ENCODE data around the gene SFXN5. TPM values are rescaled to one million over a fixed set of nuclear protein-coding genes. Genes with fewer than 3 reads are reported as not detected.
A peak's percentile ranks its signal among the peaks of the same experiment; 100 is the strongest.

The SFXN5 gene
- total and polyA plus RNA-seq, 2 experiments from 2014 or later: 10.0 to 16.4 TPM

DNA sequence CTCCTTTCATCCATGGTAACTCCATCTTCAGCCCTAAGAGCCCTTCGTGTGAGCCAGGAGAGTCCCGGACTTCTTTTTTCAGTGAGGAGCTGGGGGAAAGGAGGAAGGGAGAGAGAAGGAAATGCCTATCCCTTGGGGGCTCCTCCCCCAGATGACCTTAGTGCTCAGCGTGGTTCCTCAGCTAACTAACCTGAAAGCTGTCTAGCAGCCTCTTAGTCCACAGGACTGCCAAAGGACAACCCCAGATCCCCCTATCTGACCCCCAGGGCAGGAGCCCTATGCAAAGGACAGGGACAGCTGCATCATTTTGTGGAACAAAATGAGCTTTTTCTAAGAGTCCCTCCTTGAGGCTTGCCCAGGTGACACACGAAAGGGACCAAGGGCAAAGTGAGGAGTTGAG lies 176.4 kb downstream of the SFXN5 start:
- Histone ChIP-seq H3F3A (ENCODE audit: insufficient read depth) (no peaks in the 10 kb centered on the region), H3K27me3 (replicated peaks; ENCODE audit: insufficient read depth) (peaks cover 18% of the 10 kb centered on the region), H3K4me1 (ENCODE audit: insufficient read depth) (0 out of 2 replicates have a peak, but pooled peaks cover 6% of the 10 kb centered on the region), H3K27ac (no peak overlapping the region), H3K4me3 (no peak overlapping the region), H3K9me2 (ENCODE audit: insufficient read depth) (no peaks in the 10 kb centered on the region), H3K4me2 (ENCODE audit: unreplicated experiment) (peak overlapping the region; percentile 59), H2AFZ (no peak overlapping the region), H3K9me3 (ENCODE audit: low read depth) (no peaks in the 10 kb centered on the region), H4K20me1 (ENCODE audit: insufficient read depth) (no peaks in the 10 kb centered on the region), H3K79me2 (ENCODE audit: insufficient read depth) (no peaks in the 10 kb centered on the region), H3K9ac (no peak overlapping the region), H3K36me3 (ENCODE audit: low read depth) (no peaks in the 10 kb centered on the region)
- in situ Hi-C loops (cut with MboI): loop anchor here (10.0 kb wide), 1 partner anchor 290 kb away; no protein-coding TSS in a partner anchor
- DNase-seq: no peak
- WGBS, 2 experiments (ENCODE audit: low coverage in 1 of 2, low lambda C conversion rate in 2 of 2, missing lambda C conversion rate in 2 of 2): 30 to 31% methylated on average over 4 of the region's 4 CpGs
- TF ChIP-seq EZH2 (IDR thresholded peaks at IDR 0.05; ENCODE audit: insufficient read depth, poor library complexity, severe bottlenecking): no peak
- no peak for TF ChIP-seq EZH2phosphoT487 (IDR thresholded peaks at IDR 0.05; ENCODE audit: insufficient read depth, low read depth)

DNA sequence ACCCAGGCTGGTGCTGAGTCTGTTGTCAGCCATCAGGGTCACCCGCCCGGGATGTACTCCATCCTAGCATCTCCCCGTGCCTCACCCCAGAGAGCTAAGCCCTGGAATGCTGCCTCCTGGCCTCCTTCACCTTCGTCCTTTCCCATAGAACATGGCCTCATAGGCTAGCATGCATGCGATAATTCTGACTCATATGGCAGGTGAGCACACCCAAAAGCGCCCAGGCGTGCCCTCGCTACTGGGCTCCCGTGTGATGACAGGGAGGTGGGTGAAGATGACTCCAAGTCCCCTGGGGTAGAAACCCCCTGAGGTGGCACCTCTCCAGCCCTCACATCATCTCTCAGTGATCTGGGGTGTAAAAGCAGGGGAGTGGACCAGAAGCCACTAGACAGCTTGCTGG lies 177.0 kb downstream of the SFXN5 start:
- Histone ChIP-seq H3K36me3 (ENCODE audit: low read depth) (no peaks in the 10 kb centered on the region), H3F3A (ENCODE audit: insufficient read depth) (no peaks in the 10 kb centered on the region), H2AFZ (no peak overlapping the region), H3K9ac (no peak overlapping the region), H3K27ac (no peak overlapping the region), H3K4me1 (ENCODE audit: insufficient read depth) (0 out of 2 replicates have a peak, but pooled peaks cover 6% of the 10 kb centered on the region), H3K9me2 (ENCODE audit: insufficient read depth) (no peaks in the 10 kb centered on the region), H3K9me3 (ENCODE audit: low read depth) (no peaks in the 10 kb centered on the region), H4K20me1 (ENCODE audit: insufficient read depth) (no peaks in the 10 kb centered on the region), H3K4me2 (ENCODE audit: unreplicated experiment) (no peak overlapping the region), H3K27me3 (replicated peaks; ENCODE audit: insufficient read depth) (peaks cover 15% of the 10 kb centered on the region), H3K4me3 (no peak overlapping the region), H3K79me2 (ENCODE audit: insufficient read depth) (no peaks in the 10 kb centered on the region)
- in situ Hi-C loops (cut with MboI): loop anchor here (10.0 kb wide), 1 partner anchor 290 kb away; no protein-coding TSS in a partner anchor
- 90 to 92% methylated on average over 9 of the region's 9 CpGs for WGBS, 2 experiments (ENCODE audit: low coverage in 1 of 2, low lambda C conversion rate in 2 of 2, missing lambda C conversion rate in 2 of 2)
- no peak for DNase-seq
- TF ChIP-seq EZH2 (IDR thresholded peaks at IDR 0.05; ENCODE audit: insufficient read depth, poor library complexity, severe bottlenecking) (no peak), EZH2phosphoT487 (IDR thresholded peaks at IDR 0.05; ENCODE audit: insufficient read depth, low read depth) (no peak)

DNA sequence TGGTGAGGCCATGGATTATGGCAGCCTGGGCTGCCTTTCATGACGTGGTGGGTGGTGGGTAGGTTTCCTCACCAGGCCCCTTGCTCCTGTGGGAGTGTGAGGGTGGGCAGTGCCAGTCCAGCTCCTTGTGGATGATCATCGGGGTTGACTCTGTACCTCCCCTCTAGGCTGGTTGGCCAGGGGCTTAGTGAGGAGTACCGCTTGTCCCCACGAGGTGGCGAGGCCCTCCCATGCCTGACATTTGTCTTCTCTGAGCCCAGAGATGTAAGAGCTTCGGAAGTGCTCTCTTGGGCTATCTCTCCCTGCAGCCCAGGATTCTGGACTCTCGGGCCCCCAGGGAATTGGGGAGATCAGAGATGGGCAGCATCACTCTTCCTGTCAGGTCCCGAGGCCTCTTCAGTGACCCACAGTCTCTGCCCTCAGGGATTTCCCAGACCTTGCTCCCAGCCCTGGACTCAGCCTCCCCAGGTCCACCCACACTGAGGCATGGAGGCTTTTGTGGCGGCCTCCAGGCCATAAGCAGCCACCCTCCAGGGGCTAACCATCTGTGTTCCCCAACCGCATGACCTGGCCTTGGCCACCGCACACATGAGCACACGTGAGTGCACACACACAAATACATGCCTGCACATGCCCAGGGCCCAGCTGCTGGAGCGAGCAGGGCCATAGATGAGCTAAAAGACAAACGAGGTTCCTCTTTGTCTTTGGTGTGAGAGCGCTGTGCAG lies 177.8 kb downstream of the SFXN5 start:
- Histone ChIP-seq H3K4me1 (ENCODE audit: insufficient read depth) (0 out of 2 replicates have a peak, but pooled peaks cover 6% of the 10 kb centered on the region), H3F3A (ENCODE audit: insufficient read depth) (no peaks in the 10 kb centered on the region), H3K27me3 (replicated peaks; ENCODE audit: insufficient read depth) (peaks cover 7% of the 10 kb centered on the region), H3K9ac (no peak overlapping the region), H3K9me3 (ENCODE audit: low read depth) (no peaks in the 10 kb centered on the region), H3K27ac (no peak overlapping the region), H2AFZ (no peak overlapping the region), H3K4me3 (no peak overlapping the region), H3K36me3 (ENCODE audit: low read depth) (no peaks in the 10 kb centered on the region), H4K20me1 (ENCODE audit: insufficient read depth) (no peaks in the 10 kb centered on the region), H3K4me2 (ENCODE audit: unreplicated experiment) (no peak overlapping the region), H3K79me2 (ENCODE audit: insufficient read depth) (no peaks in the 10 kb centered on the region), H3K9me2 (ENCODE audit: insufficient read depth) (no peaks in the 10 kb centered on the region)
- in situ Hi-C loops (cut with MboI): loop anchor here (10.0 kb wide), 1 partner anchor 291 kb away; no protein-coding TSS in a partner anchor
- DNase-seq: peak; percentile 85
- TF ChIP-seq EZH2phosphoT487 (IDR thresholded peaks at IDR 0.05; ENCODE audit: insufficient read depth, low read depth) (no peak), EZH2 (IDR thresholded peaks at IDR 0.05; ENCODE audit: insufficient read depth, poor library complexity, severe bottlenecking) (no peak)
- 48 to 54% methylated on average over 15 of the region's 15 CpGs for WGBS, 2 experiments (ENCODE audit: low coverage in 1 of 2, low lambda C conversion rate in 2 of 2, missing lambda C conversion rate in 2 of 2)

DNA sequence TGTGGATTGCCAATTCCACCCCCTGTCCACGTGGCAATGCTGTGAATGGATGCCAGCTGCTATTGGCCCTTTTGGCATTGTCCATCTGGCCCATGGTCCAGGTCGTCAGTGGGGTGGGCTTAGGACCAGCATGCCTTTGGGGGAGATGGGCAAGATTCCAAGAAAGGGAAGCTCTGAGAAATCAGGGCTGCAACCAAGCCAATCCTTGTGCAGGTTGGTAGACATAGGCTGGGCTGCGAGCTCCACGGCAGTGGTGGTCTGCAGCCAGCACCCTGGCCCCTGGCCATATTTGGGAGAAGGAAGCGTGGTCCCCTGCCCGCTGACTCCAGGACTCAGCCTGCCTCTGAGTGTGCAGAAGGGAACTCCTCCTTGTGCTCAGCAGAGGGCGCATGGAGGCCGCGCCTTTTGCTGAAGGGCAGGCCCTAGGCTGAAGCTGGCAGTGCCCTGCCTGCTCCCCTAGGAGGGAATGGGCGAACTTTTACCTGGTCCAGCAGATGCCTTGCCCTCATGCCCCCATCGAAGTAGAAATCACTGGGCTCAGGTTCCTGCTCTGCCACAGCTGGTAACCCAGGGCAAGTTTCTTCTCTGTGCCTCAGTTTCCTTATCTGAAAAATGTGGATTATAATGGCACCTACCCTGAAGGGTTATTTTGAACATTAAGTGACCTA lies 178.9 kb downstream of the SFXN5 start:
- Histone ChIP-seq H3K27me3 (replicated peaks; ENCODE audit: insufficient read depth) (0 out of 2 replicates have a peak, but pooled peaks cover 6% of the 10 kb centered on the region), H4K20me1 (ENCODE audit: insufficient read depth) (no peaks in the 10 kb centered on the region), H2AFZ (no peak overlapping the region), H3K36me3 (ENCODE audit: low read depth) (no peaks in the 10 kb centered on the region), H3K9me3 (ENCODE audit: low read depth) (no peaks in the 10 kb centered on the region), H3K4me1 (ENCODE audit: insufficient read depth) (0 out of 2 replicates have a peak, but pooled peaks cover 6% of the 10 kb centered on the region), H3K9ac (no peak overlapping the region), H3K79me2 (ENCODE audit: insufficient read depth) (no peaks in the 10 kb centered on the region), H3K27ac (no peak overlapping the region), H3K4me3 (no peak overlapping the region), H3K9me2 (ENCODE audit: insufficient read depth) (no peaks in the 10 kb centered on the region), H3F3A (ENCODE audit: insufficient read depth) (no peaks in the 10 kb centered on the region), H3K4me2 (ENCODE audit: unreplicated experiment) (no peak overlapping the region)
- peak; percentile 91 for DNase-seq
- no peak for TF ChIP-seq EZH2phosphoT487 (IDR thresholded peaks at IDR 0.05; ENCODE audit: insufficient read depth, low read depth)
- no peak for TF ChIP-seq EZH2 (IDR thresholded peaks at IDR 0.05; ENCODE audit: insufficient read depth, poor library complexity, severe bottlenecking)
- WGBS, 2 experiments (ENCODE audit: low coverage in 1 of 2, low lambda C conversion rate in 2 of 2, missing lambda C conversion rate in 2 of 2): 4 to 5% methylated on average over 10 to 11 of the region's 11 CpGs
- in situ Hi-C loops (cut with MboI): loop anchor here (10.0 kb wide), 1 partner anchor 292 kb away; no protein-coding TSS in a partner anchor

Other genes with a start within 250 kb of the SFXN5 start
- 18.3 and 20.7 TPM in 2 replicates for gene EXOC6B, start 245.7 kb downstream of the SFXN5 start, total RNA-seq (2014; rRNA removed; shearing (Covaris generic))
- 8.9 and 9.0 TPM in 2 replicates for gene EXOC6B, start 245.7 kb downstream of the SFXN5 start, polyA plus RNA-seq (2016; fragmentation: Nextera tagmentation; extraction: Ambion mirVana)
- 21.1 and 39.0 TPM in 2 replicates for gene SPR, start 184.3 kb downstream of the SFXN5 start, total RNA-seq (2014; rRNA removed; shearing (Covaris generic))
- gene SPR, start 184.3 kb downstream of the SFXN5 start, polyA plus RNA-seq (2016; fragmentation: Nextera tagmentation; extraction: Ambion mirVana): 17.1 and 19.6 TPM in 2 replicates
- not detected in 2 replicates for gene EMX1, start 154.2 kb downstream of the SFXN5 start, total RNA-seq (2014; rRNA removed; shearing (Covaris generic))
- not detected in 2 replicates for gene EMX1, start 154.2 kb downstream of the SFXN5 start, polyA plus RNA-seq (2016; fragmentation: Nextera tagmentation; extraction: Ambion mirVana)
- 71.9 and 76.6 TPM in 2 replicates for gene RAB11FIP5, start 41.2 kb upstream of the SFXN5 start, total RNA-seq (2014; rRNA removed; shearing (Covaris generic))
- 34.4 and 35.0 TPM in 2 replicates for gene RAB11FIP5, start 41.2 kb upstream of the SFXN5 start, polyA plus RNA-seq (2016; fragmentation: Nextera tagmentation; extraction: Ambion mirVana)
- gene NOTO, start 130.9 kb upstream of the SFXN5 start, total RNA-seq (2014; rRNA removed; shearing (Covaris generic)): not detected in 2 replicates
- gene NOTO, start 130.9 kb upstream of the SFXN5 start, polyA plus RNA-seq (2016; fragmentation: Nextera tagmentation; extraction: Ambion mirVana): not detected in 2 replicates
- gene SMYD5, start 142.5 kb upstream of the SFXN5 start, total RNA-seq (2014; rRNA removed; shearing (Covaris generic)): 20.1 and 33.0 TPM in 2 replicates
- 15.0 and 17.5 TPM in 2 replicates for gene SMYD5, start 142.5 kb upstream of the SFXN5 start, polyA plus RNA-seq (2016; fragmentation: Nextera tagmentation; extraction: Ambion mirVana)
- 40.7 and 44.3 TPM in 2 replicates for gene PRADC1, start 161.5 kb upstream of the SFXN5 start, total RNA-seq (2014; rRNA removed; shearing (Covaris generic))
- 46.7 and 47.8 TPM in 2 replicates for gene PRADC1, start 161.5 kb upstream of the SFXN5 start, polyA plus RNA-seq (2016; fragmentation: Nextera tagmentation; extraction: Ambion mirVana)
- 272 and 316 TPM in 2 replicates for gene CCT7, start 162.6 kb upstream of the SFXN5 start, total RNA-seq (2014; rRNA removed; shearing (Covaris generic))
- gene CCT7, start 162.6 kb upstream of the SFXN5 start, polyA plus RNA-seq (2016; fragmentation: Nextera tagmentation; extraction: Ambion mirVana): 213 and 225 TPM in 2 replicates
- gene FBXO41, start 212.8 kb upstream of the SFXN5 start, total RNA-seq (2014; rRNA removed; shearing (Covaris generic)): 1.0 and 1.1 TPM in 2 replicates
- gene FBXO41, start 212.8 kb upstream of the SFXN5 start, polyA plus RNA-seq (2016; fragmentation: Nextera tagmentation; extraction: Ambion mirVana): 0.38 and 0.44 TPM in 2 replicates
- gene EGR4, start 221.8 kb upstream of the SFXN5 start, total RNA-seq (2014; rRNA removed; shearing (Covaris generic)): not detected in 2 replicates
- 0.08 TPM in 1 of 2 replicates, not detected in the other for gene EGR4, start 221.8 kb upstream of the SFXN5 start, polyA plus RNA-seq (2016; fragmentation: Nextera tagmentation; extraction: Ambion mirVana)